Right lobe of liver (tissue), 4 donors: ENCODE data around the gene CRPPA.

ENCODE experiments used
- CTCF ChIP-seq, 4 donors: fragments of 200-600 bp in 3 of 4; fragments of 450-650 bp in 1 of 4; IDR thresholded peaks; one replicate each; pipeline versions ENCODE4 v1.5.1 to v1.8.0; 2016 to 2022; ENCODE audit warnings: antibody characterized with exemption in 4 of 4, mild to moderate bottlenecking in 2 of 4
- POLR2A ChIP-seq: fragments of 450-650 bp; IDR thresholded peaks from one replicate; pipeline ENCODE4 v1.6.1; 2017; ENCODE audit warnings: antibody characterized with exemption, mild to moderate bottlenecking
- donor health status: DM: no; HTN: no; CAD: no.
- donor health status: DM: no; HTN: no; CAD: no.
- donor health status: DM: no; HTN: yes; CAD: no.

GRCh38 chr7:16455591-16455990, 34.3 kb upstream of the CRPPA start:
- TF ChIP-seq CTCF (IDR thresholded peaks at IDR 0.05), result no peak
- TF ChIP-seq POLR2A, result no peak
